H9 (cell line): Measurements from ENCODE around the gene GNAI1. TPM values are rescaled to one million over a fixed set of nuclear protein-coding genes. Genes with fewer than 3 reads are reported as not detected.

Experiments
- DNase-seq: peaks from one replicate; pipeline ENCODE4 v3.0.0-alpha.2; 2017
- H2AFZ ChIP-seq: one replicate; pipeline ENCODE4 v1.6.1; 2013; ENCODE audit warnings: mild to moderate bottlenecking, low read length, control low read depth, moderate library complexity
- H2AK5ac ChIP-seq: 2 replicates; pipeline ENCODE4 v1.6.1; 2013; ENCODE audit warnings: low read length, control low read depth, mixed read lengths; ENCODE audit not compliant: insufficient read length
- H2BK120ac ChIP-seq: one replicate; pipeline ENCODE4 v1.6.1; 2013; ENCODE audit warnings: low read depth, mild to moderate bottlenecking, low read length, control low read depth, inconsistent platforms; ENCODE audit not compliant: poor library complexity, severe bottlenecking
- H2BK12ac ChIP-seq: 2 replicates; pipeline ENCODE4 v1.6.1; 2013; ENCODE audit warnings: low read length, control low read depth, mixed read lengths, low read depth; ENCODE audit not compliant: insufficient read length
- H2BK15ac ChIP-seq: 2 replicates; pipeline ENCODE4 v1.6.1; 2013; ENCODE audit warnings: low read depth, low read length, control low read depth
- H2BK20ac ChIP-seq: one replicate; pipeline ENCODE4 v1.6.1; 2013; ENCODE audit warnings: low read depth, mild to moderate bottlenecking, low read length, control low read depth, inconsistent platforms; ENCODE audit not compliant: poor library complexity, severe bottlenecking
- H2BK5ac ChIP-seq: 2 replicates; pipeline ENCODE4 v1.6.1; 2013; ENCODE audit warnings: low read length, control low read depth, mixed read lengths; ENCODE audit not compliant: insufficient read length
- H3K14ac ChIP-seq: 2 replicates; pipeline ENCODE4 v1.6.1; 2013; ENCODE audit warnings: low read length, control low read depth; ENCODE audit not compliant: insufficient read depth
- H3K18ac ChIP-seq: 2 replicates; pipeline ENCODE4 v1.6.1; 2013; ENCODE audit warnings: low read depth, mild to moderate bottlenecking, mixed read lengths, low read length, control low read depth; ENCODE audit not compliant: insufficient read length
- H3K23ac ChIP-seq: 2 replicates; pipeline ENCODE4 v1.6.1; 2013; ENCODE audit warnings: low read length, control low read depth, mixed read lengths, low read depth; ENCODE audit not compliant: insufficient read length
- H3K23me2 ChIP-seq: 2 replicates; pipeline ENCODE4 v1.6.1; 2013; ENCODE audit warnings: low read depth, mild to moderate bottlenecking, mixed read lengths, low read length, control low read depth; ENCODE audit not compliant: insufficient read length, poor library complexity, severe bottlenecking
- H3K27ac ChIP-seq: 2 replicates; pipeline ENCODE4 v1.5.1; 2013; ENCODE audit warnings: low read length, control low read depth, mixed read lengths, low read depth; ENCODE audit not compliant: insufficient read length
- H3K27me3 ChIP-seq: 2 replicates; pipeline ENCODE4 v1.6.1; 2013; ENCODE audit warnings: low read length, control low read depth, inconsistent platforms; ENCODE audit not compliant: insufficient read depth
- H3K4ac ChIP-seq: 2 replicates; pipeline ENCODE4 v1.6.1; 2013; ENCODE audit warnings: low read depth, mild to moderate bottlenecking, control low read depth, inconsistent platforms, low read length, moderate library complexity
- H3K4me1 ChIP-seq: 2 replicates; pipeline ENCODE4 v1.6.1; 2013; ENCODE audit warnings: low read length, control low read depth, inconsistent platforms; ENCODE audit not compliant: insufficient read depth
- H3K4me2 ChIP-seq: 2 replicates; pipeline ENCODE4 v1.6.1; 2013; ENCODE audit warnings: low read length, control low read depth, mixed read lengths; ENCODE audit not compliant: insufficient read length, insufficient read depth
- H3K56ac ChIP-seq: 2 replicates; pipeline ENCODE4 v1.6.1; 2013; ENCODE audit warnings: low read depth, mild to moderate bottlenecking, mixed read lengths, low read length, control low read depth; ENCODE audit not compliant: insufficient read length
- H3K79me1 ChIP-seq: 2 replicates; pipeline ENCODE4 v1.6.1; 2013; ENCODE audit warnings: low read depth, mild to moderate bottlenecking, moderate library complexity, low read length, control low read depth, inconsistent platforms; ENCODE audit not compliant: insufficient read depth, poor library complexity, severe bottlenecking
- H3K79me2 ChIP-seq: 2 replicates; pipeline ENCODE4 v1.6.1; 2013; ENCODE audit warnings: low read length, control low read depth, inconsistent platforms; ENCODE audit not compliant: insufficient read depth
- H3K9ac ChIP-seq: 2 replicates; pipeline ENCODE4 v1.6.1; 2013; ENCODE audit warnings: low read length, control low read depth, mixed read lengths; ENCODE audit not compliant: insufficient read length; ENCODE audit errors: extremely low read depth
- H3K9me3 ChIP-seq: one replicate; pipeline ENCODE4 v1.6.1; 2013; ENCODE audit warnings: low read depth, low read length, inconsistent platforms; ENCODE audit not compliant: control insufficient read depth
- H3T11ph ChIP-seq: one replicate; pipeline ENCODE4 v1.6.1; 2013; ENCODE audit warnings: mild to moderate bottlenecking, low read length, control low read depth, inconsistent platforms
- H4K20me1 ChIP-seq: one replicate; pipeline ENCODE4 v1.6.1; 2013; ENCODE audit not compliant: control insufficient read depth, insufficient read length, insufficient read depth
- H4K5ac ChIP-seq: 2 replicates; pipeline ENCODE4 v1.6.1; 2013; ENCODE audit warnings: low read depth, mild to moderate bottlenecking, mixed read lengths, low read length, control low read depth; ENCODE audit not compliant: insufficient read length
- H4K8ac ChIP-seq: replicated peaks from 2 replicates; pipeline ENCODE4 v1.6.1; 2013; ENCODE audit warnings: low read length, control low read depth, mixed read lengths, low read depth; ENCODE audit not compliant: insufficient read length
- H4K91ac ChIP-seq: 2 replicates; pipeline ENCODE4 v1.6.1; 2013; ENCODE audit warnings: low read depth, mild to moderate bottlenecking, moderate library complexity, mixed read lengths, low read length, control low read depth; ENCODE audit not compliant: insufficient read length
- H3K27ac Mint-ChIP-seq, 3 experiments: 2 replicates in 2 of 3; 3 replicates in 1 of 3; pipeline ENCODE4 v1.8.0; 2020 to 2021; ENCODE audit warnings: mixed read lengths in 3 of 3, mild to moderate bottlenecking in 1 of 3, moderate library complexity in 1 of 3
- H3K27me3 Mint-ChIP-seq: 2 replicates; pipeline ENCODE4 v1.8.0; 2021; ENCODE audit warnings: low read depth, mild to moderate bottlenecking, moderate library complexity, mixed read lengths
- H3K36me3 Mint-ChIP-seq, 3 experiments: 2 replicates in 2 of 3; 3 replicates in 1 of 3; pipeline ENCODE4 v1.8.0; 2020 to 2021; ENCODE audit warnings: low read depth in 3 of 3, mixed read lengths in 3 of 3; ENCODE audit not compliant: insufficient read depth in 1 of 3
- H3K4me1 Mint-ChIP-seq, 2 experiments: 2 replicates each; pipeline ENCODE4 v1.8.0; 2020; ENCODE audit warnings: mixed read lengths in 2 of 2
- H3K4me3 Mint-ChIP-seq, 2 experiments: 2 replicates in 1 of 2; 3 replicates in 1 of 2; pipeline ENCODE4 v1.8.0; 2020 to 2021; ENCODE audit warnings: mild to moderate bottlenecking in 2 of 2, mixed read lengths in 2 of 2, moderate library complexity in 1 of 2
- H3K9me3 Mint-ChIP-seq, 2 experiments: 2 replicates in 1 of 2; 3 replicates in 1 of 2; pipeline ENCODE4 v1.8.0; 2020; ENCODE audit warnings: mild to moderate bottlenecking in 2 of 2, mixed read lengths in 2 of 2, moderate library complexity in 1 of 2
- WGBS: extraction: QIAGEN DNeasy Blood & Tissue Kit; methylation state at CpG from one replicate; pipeline ENCODE4 v1.1.7; 2013; ENCODE audit warnings: missing lambda C conversion rate, low lambda C conversion rate, mixed read lengths; ENCODE audit not compliant: insufficient read length; ENCODE audit errors: extremely low coverage; 5-methylcytosine and 5-hydroxymethylcytosine counted together
- total RNA-seq: library from RNA; stranded (reverse); gene quantifications from 2 replicates; pipeline ENCODE4 v1.2.1, GENCODE V29; 2021
- TF ChIP-seq, protein P1 (sequence below): fragments of 200-600 bp; sonication (generic); conservative IDR thresholded peaks from 3 replicates; pipeline ENCODE4 v1.8.0; 2021; ENCODE audit warnings: antibody characterized with exemption, mild to moderate bottlenecking

The GNAI1 gene
- total RNA-seq, 1 experiment from 2014 or later: 14.1 TPM

DNA sequence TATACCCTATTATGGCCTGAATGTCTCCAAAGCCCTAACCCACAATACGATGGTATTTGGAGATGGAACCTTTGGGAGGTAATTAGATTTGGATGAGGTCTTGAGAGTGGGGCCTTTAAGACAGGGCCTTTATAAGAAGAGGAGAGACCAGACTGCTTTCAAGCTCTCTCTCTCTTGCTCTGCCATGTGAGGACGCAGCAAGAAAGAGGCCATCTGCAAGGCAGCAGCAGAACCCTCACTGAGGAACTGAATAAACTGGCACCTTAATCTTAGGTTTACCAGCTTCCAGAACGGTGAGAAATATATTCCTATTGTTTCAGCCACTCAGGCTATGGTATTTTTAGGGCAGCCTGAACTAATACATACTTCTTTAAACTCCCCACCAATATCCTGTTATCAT is 2.0 kb upstream of the GNAI1 start:
- Histone ChIP-seq H2BK20ac (no peak overlapping the region), H3K79me1 (no peaks in the 10 kb centered on the region)
- no peak overlapping the region; a peak in 1 of 5 replicates for H3K4me3 Mint-ChIP-seq

More for the DNA sequence above, 2.0 kb upstream of the GNAI1 start:
- Histone ChIP-seq H2BK15ac (no peak overlapping the region), H2BK12ac (no peak overlapping the region), H3K27ac (no peak overlapping the region), H4K5ac (no peak overlapping the region), H2AFZ (no peak overlapping the region), H3K4me1 (peaks cover 5% of the 10 kb centered on the region), H4K91ac (no peak overlapping the region), H3K4ac (no peak overlapping the region), H3K9ac (no peak overlapping the region), H3K18ac (no peak overlapping the region), H3K79me2 (peaks cover 9% of the 10 kb centered on the region; the same call in 1 of the 2 replicates), H3T11ph (no peak overlapping the region), H3K14ac (no peak overlapping the region), H4K8ac (no peak overlapping the region), H3K27me3 (peaks cover 9% of the 10 kb centered on the region; the same call in 1 of the 2 replicates), H3K23me2 (peaks cover 12% of the 10 kb centered on the region), H3K9me3 (no peaks in the 10 kb centered on the region), H2AK5ac (no peak overlapping the region), H2BK120ac (no peak overlapping the region), H2BK5ac (no peak overlapping the region), H3K56ac (no peak overlapping the region), H4K20me1 (no peaks in the 10 kb centered on the region), H3K23ac (no peak overlapping the region), H3K4me2 (no peak overlapping the region)
- no peak for DNase-seq
- H3K27me3 Mint-ChIP-seq: peaks cover 15% of the 10 kb centered on the region
- H3K27ac Mint-ChIP-seq: no peak overlapping the region
- H3K4me1 Mint-ChIP-seq: peaks cover 22% of the 10 kb centered on the region in 2 experiments
- no peaks in the 10 kb centered on the region; a peak in 1 of 7 replicates for H3K36me3 Mint-ChIP-seq
- no CpG with 5 or more reads among the region's 3 CpGs for WGBS
- H3K9me3 Mint-ChIP-seq: peaks cover 0 to 3% of the 10 kb centered on the region in 2 experiments; a peak in 3 of 5 replicates
- TF ChIP-seq, protein P1, sequence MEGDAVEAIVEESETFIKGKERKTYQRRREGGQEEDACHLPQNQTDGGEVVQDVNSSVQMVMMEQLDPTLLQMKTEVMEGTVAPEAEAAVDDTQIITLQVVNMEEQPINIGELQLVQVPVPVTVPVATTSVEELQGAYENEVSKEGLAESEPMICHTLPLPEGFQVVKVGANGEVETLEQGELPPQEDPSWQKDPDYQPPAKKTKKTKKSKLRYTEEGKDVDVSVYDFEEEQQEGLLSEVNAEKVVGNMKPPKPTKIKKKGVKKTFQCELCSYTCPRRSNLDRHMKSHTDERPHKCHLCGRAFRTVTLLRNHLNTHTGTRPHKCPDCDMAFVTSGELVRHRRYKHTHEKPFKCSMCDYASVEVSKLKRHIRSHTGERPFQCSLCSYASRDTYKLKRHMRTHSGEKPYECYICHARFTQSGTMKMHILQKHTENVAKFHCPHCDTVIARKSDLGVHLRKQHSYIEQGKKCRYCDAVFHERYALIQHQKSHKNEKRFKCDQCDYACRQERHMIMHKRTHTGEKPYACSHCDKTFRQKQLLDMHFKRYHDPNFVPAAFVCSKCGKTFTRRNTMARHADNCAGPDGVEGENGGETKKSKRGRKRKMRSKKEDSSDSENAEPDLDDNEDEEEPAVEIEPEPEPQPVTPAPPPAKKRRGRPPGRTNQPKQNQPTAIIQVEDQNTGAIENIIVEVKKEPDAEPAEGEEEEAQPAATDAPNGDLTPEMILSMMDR: no peak
